Peyer's patch (tissue), 4 donors: ENCODE data around the gene ALDOC.

Experiments used
- CTCF ChIP-seq, 6 experiments: fragments of 450-650 bp in 4 of 6; fragments of 200-600 bp in 2 of 6; sonication (generic) in 1 of 6; IDR thresholded peaks; one replicate each; pipeline ENCODE4 v1.5.1; 2017 to 2019; ENCODE audit warnings: antibody characterized with exemption in 6 of 6, mild to moderate bottlenecking in 3 of 6, moderate library complexity in 1 of 6
- POLR2A ChIP-seq, 2 donors: fragments of 450-650 bp; IDR thresholded peaks; one replicate each; pipeline ENCODE4 v1.5.1; 2017; ENCODE audit warnings: antibody characterized with exemption in 2 of 2, mild to moderate bottlenecking in 2 of 2, moderate library complexity in 2 of 2

DNA sequence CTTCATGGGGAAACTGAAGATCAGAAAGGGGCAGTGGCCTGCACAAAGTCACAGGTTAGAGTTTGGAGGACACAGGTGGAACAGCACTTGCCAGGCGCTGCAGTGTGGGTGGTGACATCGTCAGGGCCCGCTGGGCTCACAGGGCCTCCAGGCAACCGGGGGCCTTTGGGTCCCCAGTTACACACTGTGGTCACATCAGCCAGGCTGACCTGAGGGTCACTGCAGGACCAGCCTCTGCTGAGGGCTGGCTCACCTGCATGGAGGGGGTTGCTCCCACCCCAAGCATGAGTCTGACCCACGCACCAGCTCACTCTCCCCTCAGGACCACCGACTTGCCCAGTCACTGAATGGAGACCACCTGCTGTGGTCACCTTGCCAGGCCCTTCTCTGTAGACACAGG is 53.5 kb downstream of the ALDOC start:
- TF ChIP-seq CTCF (IDR thresholded peaks at IDR 0.05) (no peak), POLR2A (IDR thresholded peaks at IDR 0.05) (no peak)
